ENCODE data around the gene CST7.

Gene CST7

DNA sequence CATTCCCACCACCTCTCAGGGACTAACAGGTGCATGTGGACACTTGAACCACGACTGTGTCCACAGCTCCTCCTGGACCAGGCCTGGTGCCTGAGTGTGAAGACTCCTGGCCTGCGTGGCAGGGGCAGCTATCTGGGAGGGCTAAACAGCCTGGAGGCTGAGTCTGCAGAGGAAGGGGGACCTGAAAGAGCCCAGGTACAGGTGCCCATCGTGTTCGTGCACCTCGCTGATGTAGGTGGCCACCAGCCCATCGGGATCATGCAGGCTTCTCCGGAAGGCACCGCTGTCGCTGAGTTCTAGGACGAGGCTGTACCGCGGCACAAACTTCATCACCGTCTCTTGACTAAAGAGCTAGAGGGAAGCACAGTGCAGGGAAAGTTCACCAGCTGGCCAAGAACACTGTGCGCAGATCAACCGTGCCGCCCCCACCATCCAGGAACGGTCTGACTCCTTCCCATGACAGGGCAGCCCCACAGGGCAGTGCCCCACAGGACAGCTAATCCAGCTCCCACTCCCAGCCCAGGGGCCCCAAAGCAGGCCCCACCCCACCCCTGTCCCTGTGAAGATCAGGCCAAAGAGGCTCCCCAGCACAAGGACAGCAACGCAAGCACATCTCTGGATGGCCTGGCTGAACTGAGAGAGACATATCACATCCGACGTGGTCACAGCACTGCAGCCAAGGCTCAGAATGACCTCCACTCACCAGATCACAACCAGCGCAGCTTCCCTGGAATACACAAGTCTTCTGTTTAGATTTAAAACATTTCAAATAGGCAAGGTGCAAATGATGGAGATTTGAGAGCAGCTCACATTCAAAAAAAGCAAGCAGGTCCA is 14.8 kb downstream of the CST7 start:
- Histone ChIP-seq H3K27me3 (ENCODE audit: control insufficient read depth, insufficient read depth, low read length, poor library complexity, severe bottlenecking) (no peaks in the 10 kb centered on the region), H3K4me3 (ENCODE audit: insufficient read depth, low read depth, low read length) (no peak overlapping the region), H3K27ac (ENCODE audit: insufficient read depth, low read depth, low read length, poor library complexity, severe bottlenecking) (no peak overlapping the region), H3K4me1 (ENCODE audit: control insufficient read depth, insufficient read depth, low read length) (no peaks in the 10 kb centered on the region), H3K9me3 (ENCODE audit: control insufficient read depth, low read length) (no peaks in the 10 kb centered on the region), H3K36me3 (ENCODE audit: control insufficient read depth, insufficient read depth, low read length) (peaks cover 11% of the 10 kb centered on the region)
- 95 to 96% methylated on average over 21 of the region's 21 CpGs for WGBS, 2 experiments

DNA sequence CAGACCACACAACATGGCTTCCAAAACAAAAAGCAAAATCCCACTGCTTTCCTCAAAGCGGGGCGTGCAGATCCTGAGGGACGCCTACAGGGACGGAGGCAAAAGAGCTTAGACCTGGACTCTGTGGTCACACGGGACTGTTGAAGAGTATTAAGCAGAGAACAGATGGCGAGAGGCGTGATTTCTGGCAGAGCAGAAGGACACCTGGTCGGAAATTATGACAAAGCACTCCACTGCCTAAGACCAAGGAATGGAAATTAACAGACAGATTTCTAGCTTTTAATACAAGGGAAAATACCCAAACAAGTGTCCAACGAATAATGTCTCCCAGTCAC is 15.4 kb downstream of the CST7 start:
- WGBS, 2 experiments: 94 to 95% methylated on average over 9 of the region's 9 CpGs
- Histone ChIP-seq H3K27me3 (ENCODE audit: control insufficient read depth, insufficient read depth, low read length, poor library complexity, severe bottlenecking) (no peaks in the 10 kb centered on the region), H3K4me3 (ENCODE audit: insufficient read depth, low read depth, low read length) (no peak overlapping the region), H3K9me3 (ENCODE audit: control insufficient read depth, low read length) (no peaks in the 10 kb centered on the region), H3K27ac (ENCODE audit: insufficient read depth, low read depth, low read length, poor library complexity, severe bottlenecking) (no peak overlapping the region), H3K4me1 (ENCODE audit: control insufficient read depth, insufficient read depth, low read length) (no peaks in the 10 kb centered on the region), H3K36me3 (ENCODE audit: control insufficient read depth, insufficient read depth, low read length) (peaks cover 15% of the 10 kb centered on the region)

DNA sequence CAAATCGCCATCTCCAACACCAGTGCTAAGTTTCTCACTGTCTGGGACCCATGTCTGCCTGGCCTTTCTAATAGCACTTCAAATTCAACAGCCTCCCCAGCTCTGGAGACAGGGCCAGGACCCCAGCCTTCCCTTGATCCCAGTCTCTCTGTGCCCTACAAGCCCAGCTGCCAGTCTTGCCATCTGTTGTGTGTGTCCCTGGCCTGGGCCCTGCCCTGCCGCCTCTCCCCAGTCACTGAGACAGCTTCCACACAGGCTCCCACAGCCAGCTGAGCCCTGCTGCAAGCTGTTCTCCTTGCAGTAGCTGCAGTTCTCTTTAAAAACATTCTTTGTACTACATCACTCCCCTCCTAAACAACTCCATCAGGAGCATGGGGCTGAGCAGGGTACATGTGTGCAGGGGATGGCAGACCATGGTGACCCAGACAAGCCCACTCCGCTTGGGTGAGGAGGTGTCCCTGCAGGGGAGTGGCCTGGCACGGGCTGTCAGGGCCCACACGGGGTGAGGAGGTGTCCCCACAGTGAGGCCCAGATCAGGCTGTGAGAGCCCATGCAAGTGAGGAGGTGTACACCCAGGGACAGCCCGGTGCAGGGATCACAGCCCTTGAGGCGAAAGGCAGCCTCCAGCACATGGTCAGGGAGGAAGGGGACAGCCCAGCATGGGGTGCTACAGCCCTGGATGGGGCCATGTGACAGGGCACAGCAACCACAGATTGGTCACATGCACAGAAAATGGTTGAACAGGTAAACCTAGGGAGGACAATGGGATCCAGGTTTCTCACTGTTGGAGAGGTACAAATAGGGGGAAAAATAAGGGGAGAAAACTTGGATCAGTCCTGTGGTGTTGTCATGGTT is 16.2 kb downstream of the CST7 start:
- WGBS, 2 experiments: 94% methylated on average over 7 of the region's 7 CpGs
- Histone ChIP-seq H3K27ac (ENCODE audit: insufficient read depth, low read depth, low read length, poor library complexity, severe bottlenecking) (no peak overlapping the region), H3K4me1 (ENCODE audit: control insufficient read depth, insufficient read depth, low read length) (no peaks in the 10 kb centered on the region), H3K9me3 (ENCODE audit: control insufficient read depth, low read length) (no peaks in the 10 kb centered on the region), H3K36me3 (ENCODE audit: control insufficient read depth, insufficient read depth, low read length) (peaks cover 17% of the 10 kb centered on the region), H3K27me3 (ENCODE audit: control insufficient read depth, insufficient read depth, low read length, poor library complexity, severe bottlenecking) (no peaks in the 10 kb centered on the region), H3K4me3 (ENCODE audit: insufficient read depth, low read depth, low read length) (no peak overlapping the region)

DNA sequence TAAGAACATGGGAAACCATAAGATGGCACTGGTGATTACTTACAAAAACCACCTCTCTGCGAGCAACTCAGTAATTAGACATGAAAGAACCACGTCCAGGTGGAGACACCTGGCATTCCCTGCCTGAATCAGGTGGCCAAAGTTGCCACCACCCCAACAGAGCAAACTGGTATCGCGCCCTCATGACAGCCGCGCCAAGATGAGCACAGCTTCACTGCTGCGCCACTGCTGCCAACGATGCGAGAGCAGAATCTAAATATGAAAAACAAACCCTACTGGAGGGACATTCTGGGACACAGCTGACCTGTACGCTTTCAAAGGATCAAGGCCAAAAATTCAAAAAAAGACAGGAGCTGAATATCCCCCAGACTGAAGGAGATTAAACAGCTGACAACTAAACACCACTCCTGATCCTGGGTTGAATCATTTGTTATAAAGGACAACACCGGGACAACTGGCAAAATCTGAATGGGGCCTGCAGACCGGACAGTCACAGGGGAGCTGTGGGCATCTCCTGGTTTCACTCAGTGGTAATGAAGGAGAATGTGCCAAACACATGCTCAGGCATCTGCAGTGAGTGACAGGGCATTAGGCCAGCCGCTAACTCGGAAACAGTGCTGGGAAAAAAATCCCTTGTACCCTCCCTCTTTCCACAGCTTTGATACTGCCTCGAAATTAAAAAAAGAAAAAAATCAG is 17.4 kb downstream of the CST7 start:
- WGBS, 2 experiments: 94 to 96% methylated on average over 15 of the region's 15 CpGs
- H3K4me1 ChIP-seq (ENCODE audit: control insufficient read depth, insufficient read depth, low read length): no peaks in the 10 kb centered on the region

DNA sequence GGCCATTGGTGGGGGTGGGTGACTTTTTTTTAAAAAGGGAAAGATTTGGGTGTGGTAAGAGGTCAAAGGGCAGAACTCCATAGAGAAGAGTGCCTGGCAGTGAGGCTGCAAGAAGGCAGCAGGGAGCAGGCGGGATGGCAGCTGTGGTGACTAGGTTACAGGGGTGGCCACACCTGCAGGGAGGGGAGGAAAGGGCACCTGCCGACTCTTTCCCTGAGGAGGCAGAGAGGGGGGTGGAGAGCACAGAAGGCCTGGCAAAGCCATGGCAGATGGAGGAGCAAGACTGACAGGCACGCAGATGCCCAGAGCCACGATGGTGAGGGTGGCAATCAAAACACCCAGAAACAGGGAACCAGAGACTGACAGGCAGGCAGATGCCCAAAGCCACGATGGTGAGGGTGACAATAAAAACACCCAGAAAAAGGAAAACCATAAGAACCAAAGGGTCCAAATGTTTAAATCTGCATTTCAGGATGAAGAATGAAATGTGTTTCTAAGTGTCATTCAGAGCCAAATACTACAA is 19.3 kb downstream of the CST7 start:
- H3K36me3 ChIP-seq (ENCODE audit: control insufficient read depth, insufficient read depth, low read length): peaks cover 27% of the 10 kb centered on the region
- 94 to 97% methylated on average over 5 of the region's 5 CpGs for WGBS, 2 experiments

More for the DNA sequence above, 17.4 kb downstream of the CST7 start:
- Histone ChIP-seq H3K4me3 (ENCODE audit: insufficient read depth, low read depth, low read length) (no peak overlapping the region), H3K36me3 (ENCODE audit: control insufficient read depth, insufficient read depth, low read length) (peaks cover 15% of the 10 kb centered on the region), H3K27ac (ENCODE audit: insufficient read depth, low read depth, low read length, poor library complexity, severe bottlenecking) (no peak overlapping the region), H3K9me3 (ENCODE audit: control insufficient read depth, low read length) (no peaks in the 10 kb centered on the region), H3K27me3 (ENCODE audit: control insufficient read depth, insufficient read depth, low read length, poor library complexity, severe bottlenecking) (no peaks in the 10 kb centered on the region)

DNA sequence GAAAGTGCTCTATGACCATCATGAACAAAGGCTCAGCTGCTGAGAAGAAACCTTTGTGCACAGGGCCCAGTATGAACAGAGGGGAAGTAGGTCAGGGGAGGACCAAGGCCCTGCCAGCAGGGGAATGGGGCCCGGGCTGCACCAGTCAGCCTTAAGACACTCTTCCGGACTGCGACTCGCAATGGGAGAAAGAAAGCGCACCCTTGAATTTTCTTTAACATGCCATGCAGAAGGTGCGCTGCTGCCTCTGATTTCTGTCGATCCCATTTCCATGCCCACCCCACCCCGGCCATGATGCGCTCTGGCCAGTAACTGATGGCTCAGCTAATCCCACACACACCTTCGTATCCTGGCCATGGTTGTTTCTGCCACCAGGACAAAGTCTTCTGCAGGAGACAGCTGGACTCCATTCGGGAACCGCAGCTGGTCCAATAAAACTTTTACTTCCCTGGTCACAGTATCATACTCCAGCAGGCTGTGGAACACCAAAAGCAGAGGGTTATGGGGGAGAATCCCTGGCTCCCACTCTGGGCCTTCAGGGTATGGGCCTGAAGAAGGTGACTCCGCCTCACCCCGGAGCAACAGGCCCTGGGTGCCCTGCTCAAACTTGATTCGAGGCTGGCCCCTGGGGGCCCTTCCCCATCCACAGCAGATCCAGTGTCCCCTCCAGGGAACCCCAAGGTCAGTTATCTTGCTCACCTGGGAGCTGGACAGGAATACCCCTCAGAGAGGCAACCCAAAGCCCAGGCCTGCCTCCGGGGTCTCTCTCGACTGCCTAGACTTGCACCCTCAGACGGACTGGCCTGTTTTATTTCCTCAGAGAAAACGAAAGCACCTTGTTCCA is 20.3 kb downstream of the CST7 start:
- Histone ChIP-seq H3K36me3 (ENCODE audit: control insufficient read depth, insufficient read depth, low read length) (peaks cover 25% of the 10 kb centered on the region), H3K27ac (ENCODE audit: insufficient read depth, low read depth, low read length, poor library complexity, severe bottlenecking) (no peak overlapping the region), H3K27me3 (ENCODE audit: control insufficient read depth, insufficient read depth, low read length, poor library complexity, severe bottlenecking) (no peaks in the 10 kb centered on the region), H3K4me3 (ENCODE audit: insufficient read depth, low read depth, low read length) (no peak overlapping the region), H3K4me1 (ENCODE audit: control insufficient read depth, insufficient read depth, low read length) (no peaks in the 10 kb centered on the region), H3K9me3 (ENCODE audit: control insufficient read depth, low read length) (no peaks in the 10 kb centered on the region)
- WGBS, 2 experiments: 95% methylated on average over 19 of the region's 19 CpGs

More for the DNA sequence above, 19.3 kb downstream of the CST7 start:
- H3K27ac ChIP-seq (ENCODE audit: insufficient read depth, low read depth, low read length, poor library complexity, severe bottlenecking): no peak overlapping the region
- no peaks in the 10 kb centered on the region for H3K9me3 ChIP-seq (ENCODE audit: control insufficient read depth, low read length)
- H3K27me3 ChIP-seq (ENCODE audit: control insufficient read depth, insufficient read depth, low read length, poor library complexity, severe bottlenecking): no peaks in the 10 kb centered on the region
- no peaks in the 10 kb centered on the region for H3K4me1 ChIP-seq (ENCODE audit: control insufficient read depth, insufficient read depth, low read length)
- no peak overlapping the region for H3K4me3 ChIP-seq (ENCODE audit: insufficient read depth, low read depth, low read length)

DNA sequence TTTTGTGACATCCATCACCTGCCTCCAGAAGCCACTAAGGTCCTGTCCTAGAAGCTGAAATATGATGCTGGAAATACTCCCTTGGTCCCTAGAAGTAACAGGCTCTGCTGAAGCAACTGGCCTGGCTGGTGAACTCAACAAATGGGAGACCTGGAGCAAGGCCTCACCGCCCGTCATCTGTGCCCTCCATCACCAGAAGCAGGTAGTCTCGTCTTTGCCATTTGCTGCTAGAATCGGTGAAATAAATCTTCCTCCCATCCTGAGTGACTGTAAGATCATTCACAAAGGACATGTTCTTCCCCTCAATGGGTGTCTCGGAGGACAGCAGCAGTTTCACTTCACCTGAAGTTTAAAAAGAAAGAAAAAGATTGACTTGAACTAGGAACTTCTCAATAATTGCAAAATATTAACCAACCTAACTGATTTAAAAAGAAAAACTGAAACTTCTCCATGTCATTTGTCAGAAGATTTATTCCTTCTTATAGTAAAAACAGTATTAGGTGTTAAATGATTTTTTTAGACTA is 21.0 kb downstream of the CST7 start:
- Histone ChIP-seq H3K4me3 (ENCODE audit: insufficient read depth, low read depth, low read length) (no peak overlapping the region), H3K36me3 (ENCODE audit: control insufficient read depth, insufficient read depth, low read length) (peaks cover 24% of the 10 kb centered on the region), H3K9me3 (ENCODE audit: control insufficient read depth, low read length) (no peaks in the 10 kb centered on the region), H3K27me3 (ENCODE audit: control insufficient read depth, insufficient read depth, low read length, poor library complexity, severe bottlenecking) (no peaks in the 10 kb centered on the region), H3K4me1 (ENCODE audit: control insufficient read depth, insufficient read depth, low read length) (no peaks in the 10 kb centered on the region), H3K27ac (ENCODE audit: insufficient read depth, low read depth, low read length, poor library complexity, severe bottlenecking) (no peak overlapping the region)
- WGBS, 2 experiments: 92 to 99% methylated on average over 5 of the region's 5 CpGs

DNA sequence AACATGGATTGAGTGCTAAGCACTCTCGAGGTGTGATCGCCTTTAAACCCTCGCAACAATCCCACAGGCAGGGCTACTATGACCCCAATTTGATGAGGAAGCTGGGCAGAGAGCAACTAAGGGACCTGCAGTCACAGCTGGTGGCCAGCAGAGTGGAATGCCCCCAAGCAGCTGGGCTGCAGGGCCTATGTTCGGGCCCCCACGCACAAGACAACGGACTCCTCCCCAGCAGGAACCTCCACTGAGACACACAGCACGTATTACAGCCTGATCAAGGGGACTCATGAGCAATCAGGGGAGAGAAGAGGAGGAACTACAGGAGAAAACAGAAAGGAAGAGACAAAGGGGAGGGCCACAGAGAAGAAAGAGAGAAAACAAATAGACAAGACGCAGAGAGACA is 21.7 kb downstream of the CST7 start:
- H3K36me3 ChIP-seq (ENCODE audit: control insufficient read depth, insufficient read depth, low read length): peaks cover 24% of the 10 kb centered on the region

DNA sequence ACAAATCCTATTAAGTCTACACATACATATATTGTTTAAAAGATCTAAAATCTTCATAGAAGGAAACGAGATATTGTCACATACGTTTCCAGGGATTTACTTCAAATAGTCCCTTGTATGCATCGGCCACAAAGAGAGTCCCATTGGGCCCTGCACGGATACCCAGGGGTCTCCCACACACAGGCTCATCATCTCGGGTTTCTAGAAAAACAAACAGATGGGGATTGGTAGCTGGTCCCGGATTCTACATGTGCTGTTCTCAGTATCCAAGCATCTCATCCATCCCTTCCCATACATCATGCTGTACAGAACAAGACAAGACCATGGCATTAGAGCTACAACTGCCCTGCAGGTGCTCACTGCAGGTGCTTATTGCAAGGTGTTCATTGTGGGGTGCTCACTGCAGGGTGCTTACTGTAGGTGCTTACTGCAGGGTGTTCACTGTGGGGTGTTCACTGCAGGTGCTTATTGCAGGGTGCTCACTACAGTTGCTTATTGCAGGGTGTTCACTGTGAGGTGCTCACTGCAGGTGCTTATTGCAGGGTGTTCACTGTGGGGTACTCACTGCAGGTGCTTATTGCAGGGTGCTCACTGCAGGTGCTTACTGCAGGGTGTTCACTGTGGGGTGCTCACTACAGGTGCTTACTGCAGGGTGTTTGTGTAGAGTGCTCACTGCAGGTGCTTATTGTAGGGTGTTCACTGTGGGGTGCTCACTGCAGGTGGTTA is 22.5 kb downstream of the CST7 start:
- WGBS, 2 experiments: 94 to 96% methylated on average over 6 of the region's 6 CpGs
- H3K4me3 ChIP-seq (ENCODE audit: insufficient read depth, low read depth, low read length): no peak overlapping the region
- H3K36me3 ChIP-seq (ENCODE audit: control insufficient read depth, insufficient read depth, low read length): peaks cover 29% of the 10 kb centered on the region
- no peaks in the 10 kb centered on the region for H3K4me1 ChIP-seq (ENCODE audit: control insufficient read depth, insufficient read depth, low read length)
- no peaks in the 10 kb centered on the region for H3K9me3 ChIP-seq (ENCODE audit: control insufficient read depth, low read length)
- H3K27ac ChIP-seq (ENCODE audit: insufficient read depth, low read depth, low read length, poor library complexity, severe bottlenecking): no peak overlapping the region
- H3K27me3 ChIP-seq (ENCODE audit: control insufficient read depth, insufficient read depth, low read length, poor library complexity, severe bottlenecking): no peaks in the 10 kb centered on the region

More for the DNA sequence above, 21.7 kb downstream of the CST7 start:
- Histone ChIP-seq H3K27me3 (ENCODE audit: control insufficient read depth, insufficient read depth, low read length, poor library complexity, severe bottlenecking) (no peaks in the 10 kb centered on the region), H3K4me1 (ENCODE audit: control insufficient read depth, insufficient read depth, low read length) (no peaks in the 10 kb centered on the region), H3K9me3 (ENCODE audit: control insufficient read depth, low read length) (no peaks in the 10 kb centered on the region), H3K27ac (ENCODE audit: insufficient read depth, low read depth, low read length, poor library complexity, severe bottlenecking) (no peak overlapping the region), H3K4me3 (ENCODE audit: insufficient read depth, low read depth, low read length) (no peak overlapping the region)
- 81 to 89% methylated on average over 8 of the region's 8 CpGs for WGBS, 2 experiments
